K562 (cell line): ENCODE results near the gene PPP2R1B. TPM values are rescaled to one million over a fixed set of nuclear protein-coding genes. Genes with fewer than 3 reads are reported as not detected.

Source experiments
- ATAC-seq: fragments of 200-7000 bp; cut with Tn5 transposase; 3 replicates; pipeline ENCODE4 v1.9.1; 2020; ENCODE audit warnings: moderate library complexity
- BruUV-seq: library from RNA; stranded (reverse); fragments of 400-500 nt; replicated peaks from 2 replicates; lab custom pipeline; 2021; lab: Mats Ljungman, UMichigan
- CTCF ChIA-PET: fragments of 300-600 bp; formaldehyde crosslinking; extraction: SDS; loops from one replicate; lab custom pipeline; 2021; ENCODE audit warnings: low intra/inter-chr PET ratio; lab: Yijun Ruan, JAX
- POLR2A ChIA-PET: fragments of 300-600, 350-650 bp; sonication (Branson Sonifier 250); formaldehyde crosslinking; extraction: SDS; loops from one replicate; lab custom pipeline; 2021; ENCODE audit warnings: antibody characterized with exemption, inconsistent platforms; lab: Yijun Ruan, JAX
- DNase-seq, 4 experiments: peaks; one replicate each; pipeline versions ENCODE4 v3.0.0 to v3.0.0-alpha.2; 2011 to 2018; ENCODE audit warnings: low spot score in 3 of 4, mixed read lengths in 3 of 4; ENCODE audit errors: extremely low read depth in 1 of 4
- FAIRE-seq: peaks from 2 replicates; lab custom pipeline; 2011; peaks lifted over from hg19 to GRCh38; lab: Jason Lieb, UNC
- H2AFZ ChIP-seq: 2 replicates; pipeline ENCODE4 v1.6.0; 2011; ENCODE audit warnings: low read depth, low read length, control low read depth, inconsistent platforms
- H3K27ac ChIP-seq: fragments of 200-600 bp; 3 replicates; pipeline ENCODE4 v1.8.0; 2011; ENCODE audit warnings: low read depth, mild to moderate bottlenecking, control low read depth, inconsistent platforms, low read length, moderate library complexity, mixed read lengths; ENCODE audit errors: extremely low read depth
- H3K27me3 ChIP-seq, 2 experiments: fragments of 300-600 bp in 1 of 2; 2 replicates in 1 of 2; 3 replicates in 1 of 2; pipeline versions ENCODE4 v1.6.0 to v1.8.0; 2011; ENCODE audit warnings: inconsistent platforms in 2 of 2, low read length in 2 of 2, mild to moderate bottlenecking in 1 of 2, mixed read lengths in 1 of 2, moderate library complexity in 1 of 2; ENCODE audit not compliant: control insufficient read depth in 2 of 2, insufficient read depth in 2 of 2
- H3K36me3 ChIP-seq: fragments of 300-600 bp; 3 replicates; pipeline ENCODE4 v1.8.0; 2011; ENCODE audit warnings: mild to moderate bottlenecking, low read length, inconsistent platforms; ENCODE audit not compliant: control insufficient read depth, insufficient read depth
- H3K4me1 ChIP-seq, 2 experiments: fragments of 200-600 bp in 1 of 2; replicated peaks in 1 of 2; 2 replicates in 1 of 2; 3 replicates in 1 of 2; pipeline versions ENCODE4 v1.5.1 to v1.8.0; 2011; ENCODE audit warnings: inconsistent platforms in 2 of 2, low read length in 2 of 2, mild to moderate bottlenecking in 1 of 2, mixed read lengths in 1 of 2, moderate library complexity in 1 of 2; ENCODE audit not compliant: control insufficient read depth in 2 of 2, insufficient read depth in 2 of 2
- H3K4me2 ChIP-seq: 2 replicates; pipeline ENCODE4 v1.6.1; 2011; ENCODE audit warnings: low read length, control low read depth, inconsistent platforms, mixed read lengths; ENCODE audit not compliant: insufficient read depth
- H3K4me3 ChIP-seq: fragments of 200-600 bp; sonication (generic), shearing (Covaris generic); 2 replicates; pipeline ENCODE4 v1.5.1; 2016; ENCODE audit warnings: control low read depth, inconsistent platforms
- H3K79me2 ChIP-seq: fragments of 200-600 bp; 3 replicates; pipeline ENCODE4 v1.8.0; 2011; ENCODE audit warnings: low read length, inconsistent platforms; ENCODE audit not compliant: control insufficient read depth, insufficient read depth
- H3K9ac ChIP-seq, 2 experiments: 2 replicates each; pipeline versions ENCODE4 v1.6.0 to v1.6.1; 2011; ENCODE audit warnings: low read depth in 2 of 2, low read length in 2 of 2, control low read depth in 1 of 2, inconsistent platforms in 1 of 2, mild to moderate bottlenecking in 1 of 2, mixed read lengths in 1 of 2; ENCODE audit not compliant: insufficient read depth in 1 of 2
- H3K9me1 ChIP-seq: one replicate; pipeline ENCODE4 v1.6.0; 2011; ENCODE audit warnings: inconsistent platforms, mild to moderate bottlenecking, low read length, moderate library complexity; ENCODE audit not compliant: control insufficient read depth, insufficient read depth
- H3K9me3 ChIP-seq: replicated peaks from 2 replicates; pipeline ENCODE4 v1.5.1; 2011; ENCODE audit warnings: low read depth, low read length, inconsistent platforms; ENCODE audit not compliant: control insufficient read depth, insufficient read depth
- H4K20me1 ChIP-seq: replicated peaks from 2 replicates; pipeline ENCODE4 v1.6.1; 2011; ENCODE audit warnings: low read length, inconsistent platforms, mixed read lengths; ENCODE audit not compliant: control insufficient read depth, insufficient read depth
- HDAC2 ChIP-seq: fragments of 450-650 bp; IDR thresholded peaks from 2 replicates; pipeline ENCODE4 v1.6.1; 2016; ENCODE audit warnings: mild to moderate bottlenecking
- SMARCA4 ChIP-seq: fragments of 450-650 bp; IDR thresholded peaks from 2 replicates; pipeline ENCODE4 v1.6.1; 2016
- SMARCC2 ChIP-seq: fragments of 450-650 bp; IDR thresholded peaks from 2 replicates; pipeline ENCODE4 v1.6.1; 2017; ENCODE audit warnings: antibody characterized with exemption, moderate library complexity, mild to moderate bottlenecking, low read depth
- SPI1 ChIP-seq: IDR thresholded peaks from 2 replicates; pipeline ENCODE4 v1.6.1; 2011; ENCODE audit warnings: low read depth, low read length, control low read depth, borderline replicate concordance
- ZNF239 ChIP-seq: fragments of 250-450 bp; sonication (Bioruptor Pico); IDR thresholded peaks from 2 replicates; pipeline ENCODE4 v1.4.0; 2020; ENCODE audit warnings: mild to moderate bottlenecking
- WGBS: fragments of 100-300 bp; shearing (Covaris generic); methylation state at CpG from one replicate; pipeline ENCODE4 v1.1.6; 2016; ENCODE audit warnings: low coverage, mixed read lengths; ENCODE audit not compliant: insufficient coverage; ENCODE audit errors: missing lambda C conversion rate; 5-methylcytosine and 5-hydroxymethylcytosine counted together
- in situ Hi-C: fragments of 300-500 bp; cut with MboI; formaldehyde crosslinking; loops from 4 replicates; pipeline ENCODE4 v1.15.0; 2018; ENCODE audit warnings: inconsistent platforms, mixed read lengths
- intact Hi-C: fragments of 100-400 bp; cut with micrococcal nuclease; formaldehyde crosslinking; loops from 2 replicates; pipeline ENCODE4 v1.14.2; 2022
- polyA plus RNA-seq, 8 experiments: library from polyadenylated mRNA; depleted of rRNA in 4 of 8; stranded (reverse) in 5 of 8; unstranded in 3 of 8; fragments of >200 nt; fragmentation: Nextera tagmentation in 2 of 8; fragmentation: Illumina TruSeq in 1 of 8; extraction: Ambion mirVana in 2 of 8; extraction: Trizol in 1 of 8; gene quantifications; 2 replicates each; pipeline versions ENCODE4 v1.2.1 to v1.2.3, GENCODE V29; 2011 to 2014; ENCODE audit warnings: inconsistent platforms in 1 of 8, missing spikeins in 1 of 8
- total RNA-seq, 7 experiments: library from RNA; depleted of rRNA in 6 of 7; stranded (reverse); fragments of >200 nt in 6 of 7; fragmentation: Illumina TruSeq in 2 of 7; extraction: Trizol in 2 of 7; gene quantifications; 2 replicates each; pipeline versions ENCODE4 v1.2.1 to v1.2.3, GENCODE V29; 2011 to 2021; ENCODE audit warnings: low replicate concordance in 1 of 7
- TF ChIP-seq, protein P1 (sequence below): sonication (generic); formaldehyde crosslinking; IDR thresholded peaks from 2 replicates; pipeline ENCODE4 v1.8.0; 2023; ENCODE audit warnings: mild to moderate bottlenecking, missing genetic modification reagents
- TF ChIP-seq, protein P2 (sequence below), 2 experiments: fragments of 450-650 bp in 1 of 2; sonication (generic) in 1 of 2; formaldehyde crosslinking in 1 of 2; IDR thresholded peaks; 2 replicates each; pipeline versions ENCODE4 v1.7.1 to v1.9.0; 2016 to 2022; ENCODE audit warnings: inconsistent platforms in 1 of 2, mild to moderate bottlenecking in 1 of 2, missing genetic modification reagents in 1 of 2

PPP2R1B gene
- total and polyA plus RNA-seq, 9 of the 15 experiments (the other 6 are each of a cell fraction or from before 2014, with no cell fraction given), result 24.6 to 68.5 (median 39.8) TPM

DNA sequence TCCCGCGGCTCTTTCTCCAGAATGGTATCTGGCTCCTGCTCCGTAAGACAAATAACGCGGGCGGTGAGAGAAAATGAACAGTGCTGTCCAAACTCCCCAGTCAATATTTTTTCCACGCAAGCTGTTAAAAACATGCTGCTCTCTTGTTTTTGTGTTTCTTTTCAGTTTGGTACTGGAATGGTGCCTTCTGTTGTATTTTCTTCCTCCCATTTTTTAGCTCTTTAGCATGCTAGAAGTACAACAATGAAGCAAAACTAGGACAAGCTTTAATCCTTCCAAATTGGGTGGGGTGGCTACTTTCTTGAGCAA lies 599 bp upstream of the PPP2R1B start:
- CTCF ChIA-PET, result interaction anchor here (1.1 to 1.6 kb wide), 2 partner anchors 11 to 162 kb away, joined by 4 read pairs; no protein-coding TSS in a partner anchor
- BruUV-seq, result no TSS peak
- no peak for TF ChIP-seq SPI1
- TF ChIP-seq SMARCC2, result 0 out of 2 replicates have a peak, but pooled peaks have one; percentile 25
- TF ChIP-seq ZNF239 (CRISPR knock-in tag), result no peak
- 0 out of 2 replicates have a peak, but pooled peaks have one; percentile 2 for TF ChIP-seq HDAC2
- TF ChIP-seq, protein P1, sequence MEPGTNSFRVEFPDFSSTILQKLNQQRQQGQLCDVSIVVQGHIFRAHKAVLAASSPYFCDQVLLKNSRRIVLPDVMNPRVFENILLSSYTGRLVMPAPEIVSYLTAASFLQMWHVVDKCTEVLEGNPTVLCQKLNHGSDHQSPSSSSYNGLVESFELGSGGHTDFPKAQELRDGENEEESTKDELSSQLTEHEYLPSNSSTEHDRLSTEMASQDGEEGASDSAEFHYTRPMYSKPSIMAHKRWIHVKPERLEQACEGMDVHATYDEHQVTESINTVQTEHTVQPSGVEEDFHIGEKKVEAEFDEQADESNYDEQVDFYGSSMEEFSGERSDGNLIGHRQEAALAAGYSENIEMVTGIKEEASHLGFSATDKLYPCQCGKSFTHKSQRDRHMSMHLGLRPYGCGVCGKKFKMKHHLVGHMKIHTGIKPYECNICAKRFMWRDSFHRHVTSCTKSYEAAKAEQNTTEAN (CRISPR knock-in tag), result 0 out of 2 replicates have a peak, but pooled peaks have one; percentile 45
- TF ChIP-seq, protein P2, sequence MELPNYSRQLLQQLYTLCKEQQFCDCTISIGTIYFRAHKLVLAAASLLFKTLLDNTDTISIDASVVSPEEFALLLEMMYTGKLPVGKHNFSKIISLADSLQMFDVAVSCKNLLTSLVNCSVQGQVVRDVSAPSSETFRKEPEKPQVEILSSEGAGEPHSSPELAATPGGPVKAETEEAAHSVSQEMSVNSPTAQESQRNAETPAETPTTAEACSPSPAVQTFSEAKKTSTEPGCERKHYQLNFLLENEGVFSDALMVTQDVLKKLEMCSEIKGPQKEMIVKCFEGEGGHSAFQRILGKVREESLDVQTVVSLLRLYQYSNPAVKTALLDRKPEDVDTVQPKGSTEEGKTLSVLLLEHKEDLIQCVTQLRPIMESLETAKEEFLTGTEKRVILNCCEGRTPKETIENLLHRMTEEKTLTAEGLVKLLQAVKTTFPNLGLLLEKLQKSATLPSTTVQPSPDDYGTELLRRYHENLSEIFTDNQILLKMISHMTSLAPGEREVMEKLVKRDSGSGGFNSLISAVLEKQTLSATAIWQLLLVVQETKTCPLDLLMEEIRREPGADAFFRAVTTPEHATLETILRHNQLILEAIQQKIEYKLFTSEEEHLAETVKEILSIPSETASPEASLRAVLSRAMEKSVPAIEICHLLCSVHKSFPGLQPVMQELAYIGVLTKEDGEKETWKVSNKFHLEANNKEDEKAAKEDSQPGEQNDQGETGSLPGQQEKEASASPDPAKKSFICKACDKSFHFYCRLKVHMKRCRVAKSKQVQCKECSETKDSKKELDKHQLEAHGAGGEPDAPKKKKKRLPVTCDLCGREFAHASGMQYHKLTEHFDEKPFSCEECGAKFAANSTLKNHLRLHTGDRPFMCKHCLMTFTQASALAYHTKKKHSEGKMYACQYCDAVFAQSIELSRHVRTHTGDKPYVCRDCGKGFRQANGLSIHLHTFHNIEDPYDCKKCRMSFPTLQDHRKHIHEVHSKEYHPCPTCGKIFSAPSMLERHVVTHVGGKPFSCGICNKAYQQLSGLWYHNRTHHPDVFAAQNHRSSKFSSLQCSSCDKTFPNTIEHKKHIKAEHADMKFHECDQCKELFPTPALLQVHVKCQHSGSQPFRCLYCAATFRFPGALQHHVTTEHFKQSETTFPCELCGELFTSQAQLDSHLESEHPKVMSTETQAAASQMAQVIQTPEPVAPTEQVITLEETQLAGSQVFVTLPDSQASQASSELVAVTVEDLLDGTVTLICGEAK (IDR thresholded peaks at IDR 0.05), result 0 out of 2 replicates have a peak, but pooled peaks have one; percentile 51
- TF ChIP-seq, protein P2 (CRISPR knock-in tag; IDR thresholded peaks at IDR 0.05), result no peak
- peak; percentile 19; the same call in 1 of the 2 replicates for TF ChIP-seq SMARCA4

More for the DNA sequence above, 599 bp upstream of the PPP2R1B start:
- intact Hi-C loops, result no loop called here
- Histone ChIP-seq H3K27ac (peak overlapping the region; percentile 90), H3K27me3 (no peaks in the 10 kb centered on the region), H3K9me1 (no peaks in the 10 kb centered on the region), H3K4me3 (peak overlapping the region; percentile 84), H3K36me3 (peaks cover 31% of the 10 kb centered on the region), H3K9ac (peak overlapping the region; percentile 87 to 97), H2AFZ (peak overlapping the region; percentile 99), H3K4me2 (peak overlapping the region; percentile 83), H3K9me3 (no peaks in the 10 kb centered on the region), H3K79me2 (peaks cover 29% of the 10 kb centered on the region), H4K20me1 (no peaks in the 10 kb centered on the region; the same call in 1 of the 2 replicates), H3K4me1 (peaks cover 7 to 9% of the 10 kb centered on the region in 2 experiments; a peak in 2 of 5 replicates)
- WGBS, result 0% methylated on average over 7 of the region's 7 CpGs
- ATAC-seq, result peak; percentile 70
- no peak for FAIRE-seq
- in situ Hi-C loops, result no loop called here
- POLR2A ChIA-PET, result interaction anchor here (0.7 to 3.4 kb wide), 15 partner anchors 10 to 262 kb away, joined by 3 to 24 read pairs (median 3); no protein-coding TSS in a partner anchor
- peak in 1 of 4 experiments; percentile 39 for DNase-seq
